Sigmoid colon (tissue), 7 donors: ENCODE results near the gene PARP12. TPM values are rescaled to one million over a fixed set of nuclear protein-coding genes. Genes with fewer than 3 reads are reported as not detected.

Experiments used
- DNase-seq: peaks from one replicate; pipeline ENCODE4 v3.0.0-alpha.2; 2019
- H3K27ac ChIP-seq, 4 donors: fragments of 200-600 bp; sonication (generic); one replicate each; pipeline ENCODE4 v1.5.1; 2016 to 2019; ENCODE audit warnings: mild to moderate bottlenecking in 1 of 4
- H3K27me3 ChIP-seq, 3 donors: fragments of 200-600 bp; sonication (generic); one replicate each; pipeline ENCODE4 v1.5.1; 2019; ENCODE audit warnings: mild to moderate bottlenecking in 1 of 3
- H3K36me3 ChIP-seq, 4 donors: fragments of 200-600 bp; sonication (generic); one replicate each; pipeline ENCODE4 v1.5.1; 2016 to 2019
- H3K4me1 ChIP-seq, 4 donors: fragments of 200-600 bp; sonication (generic); one replicate each; pipeline ENCODE4 v1.5.1; 2017 to 2019
- H3K4me3 ChIP-seq, 4 donors: fragments of 200-600 bp; sonication (generic); one replicate each; pipeline ENCODE4 v1.5.1; 2017 to 2019; ENCODE audit warnings: mild to moderate bottlenecking in 2 of 4, moderate library complexity in 1 of 4
- H3K9me3 ChIP-seq, 4 donors: fragments of 200-600 bp in 3 of 4; sonication (generic) in 3 of 4; one replicate each; pipeline versions ENCODE4 v1.5.1 to v1.6.1; 2013 to 2019
- EP300 ChIP-seq, 4 donors: sonication (generic); formaldehyde crosslinking; IDR thresholded peaks; one replicate each; pipeline ENCODE4 v1.6.1; 2017; ENCODE audit warnings: antibody characterized with exemption in 4 of 4
- POLR2A ChIP-seq, 2 donors: fragments of 450-650 bp; IDR thresholded peaks; one replicate each; pipeline ENCODE4 v1.6.1; 2016; ENCODE audit warnings: antibody characterized with exemption in 2 of 2, mild to moderate bottlenecking in 2 of 2, moderate library complexity in 2 of 2
- POLR2AphosphoS5 ChIP-seq, 4 donors: sonication (generic); formaldehyde crosslinking; IDR thresholded peaks; one replicate each; pipeline ENCODE4 v1.6.1; 2017; ENCODE audit warnings: antibody characterized with exemption in 4 of 4
- WGBS, 2 donors: extraction: QIAGEN DNeasy Blood & Tissue Kit; methylation state at CpG; one replicate each; pipeline ENCODE4 v1.1.7; 2013; 5-methylcytosine and 5-hydroxymethylcytosine counted together
- intact Hi-C: fragments of 100-400 bp; cut with DNase I; formaldehyde crosslinking; loops from one replicate; pipeline ENCODE4 v1.15.1; 2023
- polyA plus RNA-seq, 3 donors: library from polyadenylated mRNA; stranded (reverse); fragments of 200-250 nt; gene quantifications; one replicate each; pipeline ENCODE4 v1.2.3, GENCODE V29; 2013
- total RNA-seq, 4 donors: library from RNA; depleted of rRNA; stranded (reverse); fragments of >200 nt; gene quantifications; one replicate each; pipeline ENCODE4 v1.1.0, GENCODE V29; 2016
- TF ChIP-seq, protein P1 (sequence below), 4 experiments: fragments of 450-650 bp in 3 of 4; fragments of 200-600 bp in 1 of 4; IDR thresholded peaks; one replicate each; pipeline ENCODE4 v1.5.1; 2016 to 2019; ENCODE audit warnings: antibody characterized with exemption in 4 of 4, mild to moderate bottlenecking in 3 of 4, moderate library complexity in 2 of 4
- donor health status: healthy with polysubstance abuse.
- donor health status: Bipolar disorder and iron deficiency.
- donor health status: healthy.

PARP12 gene
- total and polyA plus RNA-seq, 7 donors = 20.6 to 49.5 (median 29.9) TPM

DNA sequence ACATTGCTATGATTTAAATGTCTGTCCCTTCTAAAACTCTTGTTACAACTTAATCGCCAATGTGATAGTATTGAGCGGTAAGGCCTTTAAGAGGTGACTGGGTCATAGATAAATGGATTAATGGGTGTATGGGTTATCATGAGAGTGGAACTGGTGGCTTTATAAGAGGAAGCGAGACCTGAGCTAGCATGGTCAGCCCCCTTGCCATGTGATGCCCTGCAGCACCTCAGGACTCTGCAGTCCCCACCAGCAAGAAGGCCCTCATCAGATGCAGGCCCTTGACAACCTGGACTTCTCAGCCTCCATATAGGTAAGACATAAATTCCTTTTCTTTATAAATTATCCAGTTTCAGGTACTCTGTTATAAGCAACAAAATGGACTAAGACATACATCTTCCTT, 15.6 kb downstream of the PARP12 start:
- Histone ChIP-seq H3K9me3 (no peaks in the 10 kb centered on the region), H3K4me3 (no peak overlapping the region), H3K4me1 (no peaks in the 10 kb centered on the region), H3K36me3 (peaks cover 0 to 38% (median 3%) of the 10 kb centered on the region in 4 donors), H3K27ac (no peak overlapping the region), H3K27me3 (no peaks in the 10 kb centered on the region)
- DNase-seq = no peak
- intact Hi-C loops = no loop called here
- TF ChIP-seq, protein P1, sequence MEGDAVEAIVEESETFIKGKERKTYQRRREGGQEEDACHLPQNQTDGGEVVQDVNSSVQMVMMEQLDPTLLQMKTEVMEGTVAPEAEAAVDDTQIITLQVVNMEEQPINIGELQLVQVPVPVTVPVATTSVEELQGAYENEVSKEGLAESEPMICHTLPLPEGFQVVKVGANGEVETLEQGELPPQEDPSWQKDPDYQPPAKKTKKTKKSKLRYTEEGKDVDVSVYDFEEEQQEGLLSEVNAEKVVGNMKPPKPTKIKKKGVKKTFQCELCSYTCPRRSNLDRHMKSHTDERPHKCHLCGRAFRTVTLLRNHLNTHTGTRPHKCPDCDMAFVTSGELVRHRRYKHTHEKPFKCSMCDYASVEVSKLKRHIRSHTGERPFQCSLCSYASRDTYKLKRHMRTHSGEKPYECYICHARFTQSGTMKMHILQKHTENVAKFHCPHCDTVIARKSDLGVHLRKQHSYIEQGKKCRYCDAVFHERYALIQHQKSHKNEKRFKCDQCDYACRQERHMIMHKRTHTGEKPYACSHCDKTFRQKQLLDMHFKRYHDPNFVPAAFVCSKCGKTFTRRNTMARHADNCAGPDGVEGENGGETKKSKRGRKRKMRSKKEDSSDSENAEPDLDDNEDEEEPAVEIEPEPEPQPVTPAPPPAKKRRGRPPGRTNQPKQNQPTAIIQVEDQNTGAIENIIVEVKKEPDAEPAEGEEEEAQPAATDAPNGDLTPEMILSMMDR (IDR thresholded peaks at IDR 0.05) = no peak
- no peak for TF ChIP-seq POLR2A (IDR thresholded peaks at IDR 0.05)
- no peak for TF ChIP-seq EP300 (IDR thresholded peaks at IDR 0.05)
- WGBS, 2 donors = 95 to 97% methylated on average over 3 of the region's 3 CpGs

DNA sequence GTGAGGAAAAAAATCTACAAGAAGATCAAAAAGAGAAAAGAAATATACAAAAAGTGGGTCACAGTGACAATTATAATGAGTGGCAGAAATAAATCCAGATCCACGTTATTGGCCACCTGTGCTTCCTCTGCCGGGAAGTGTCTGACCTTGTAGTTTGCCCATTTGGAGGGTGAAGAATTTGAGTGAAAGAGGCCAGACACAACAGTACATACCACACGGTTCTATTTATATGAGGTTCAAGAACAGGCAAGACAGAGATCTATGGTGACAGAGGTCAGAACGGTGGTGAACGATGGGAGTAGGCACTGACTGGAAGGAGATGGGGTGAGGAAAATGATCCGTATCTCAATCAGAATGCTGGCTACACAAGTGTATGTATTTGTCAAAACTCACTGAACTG, 17.1 kb downstream of the PARP12 start:
- no peak for DNase-seq
- Histone ChIP-seq H3K4me3 (no peak overlapping the region), H3K27ac (no peak overlapping the region), H3K4me1 (no peaks in the 10 kb centered on the region), H3K9me3 (no peaks in the 10 kb centered on the region), H3K36me3 (peaks cover 0 to 53% (median 4%) of the 10 kb centered on the region in 4 donors), H3K27me3 (no peaks in the 10 kb centered on the region)
- intact Hi-C loops = no loop called here
- TF ChIP-seq, protein P1 (IDR thresholded peaks at IDR 0.05) = no peak
- no peak for TF ChIP-seq EP300 (IDR thresholded peaks at IDR 0.05)
- TF ChIP-seq POLR2AphosphoS5 (IDR thresholded peaks at IDR 0.05) = no peak
- no peak for TF ChIP-seq POLR2A (IDR thresholded peaks at IDR 0.05)
- WGBS, 2 donors = 52 to 72% methylated on average over 6 of the region's 6 CpGs

DNA sequence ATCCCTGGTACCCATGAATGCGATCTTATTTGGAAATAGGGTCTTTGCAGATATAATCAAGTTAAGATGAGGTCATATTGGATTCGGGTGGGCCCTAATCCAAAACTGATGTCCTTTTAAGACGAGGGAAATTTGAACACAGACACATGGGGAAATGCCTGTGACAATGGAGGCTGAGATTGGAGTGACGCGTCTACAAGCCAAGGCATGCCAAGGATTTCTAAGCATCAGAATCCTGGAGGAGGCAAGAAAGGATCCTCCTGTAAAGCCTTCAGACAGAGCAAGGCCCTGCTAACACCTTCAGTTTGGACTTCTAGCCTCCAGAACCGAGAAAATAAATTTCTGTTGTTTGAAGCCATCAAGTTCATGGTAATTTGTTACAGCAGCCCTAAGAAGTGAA, 18.5 kb downstream of the PARP12 start:
- WGBS, 2 donors = 97% methylated on average over 6 of the region's 6 CpGs
- H3K36me3 ChIP-seq = peaks cover 0 to 63% (median 4%) of the 10 kb centered on the region in 4 donors
- H3K4me3 ChIP-seq = no peak overlapping the region
- no peak for DNase-seq
- no peaks in the 10 kb centered on the region for H3K27me3 ChIP-seq
- intact Hi-C loops = no loop called here
- H3K27ac ChIP-seq = no peak overlapping the region
- TF ChIP-seq EP300 (IDR thresholded peaks at IDR 0.05) (no peak), POLR2A (IDR thresholded peaks at IDR 0.05) (no peak), POLR2AphosphoS5 (IDR thresholded peaks at IDR 0.05) (no peak)
- TF ChIP-seq, protein P1 (IDR thresholded peaks at IDR 0.05) = no peak
- H3K9me3 ChIP-seq = no peaks in the 10 kb centered on the region
- H3K4me1 ChIP-seq = no peaks in the 10 kb centered on the region

DNA sequence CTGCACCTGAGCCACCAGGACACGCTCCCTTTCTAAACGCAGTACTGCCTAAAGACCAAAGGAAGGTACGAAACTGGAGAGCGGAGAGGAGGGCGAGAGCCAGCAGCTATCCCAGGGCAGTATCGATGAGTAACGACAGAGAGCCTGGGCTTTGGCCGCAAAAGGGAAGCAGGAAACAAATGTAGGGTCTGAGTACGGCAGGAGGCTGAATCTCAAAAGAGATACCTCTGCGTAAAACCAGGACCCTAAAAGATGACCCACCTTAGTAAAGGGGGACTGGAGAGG, 20.4 kb downstream of the PARP12 start:
- H3K27ac ChIP-seq = no peak overlapping the region
- no peaks in the 10 kb centered on the region for H3K9me3 ChIP-seq
- no peaks in the 10 kb centered on the region for H3K27me3 ChIP-seq
- H3K36me3 ChIP-seq = peaks cover 3 to 72% (median 5%) of the 10 kb centered on the region in 4 donors
- no peak for TF ChIP-seq EP300 (IDR thresholded peaks at IDR 0.05)
- H3K4me3 ChIP-seq = no peak overlapping the region
- DNase-seq = no peak
- 90 to 98% methylated on average over 10 of the region's 10 CpGs for WGBS, 2 donors
- intact Hi-C loops = no loop called here
- H3K4me1 ChIP-seq = no peaks in the 10 kb centered on the region

DNA sequence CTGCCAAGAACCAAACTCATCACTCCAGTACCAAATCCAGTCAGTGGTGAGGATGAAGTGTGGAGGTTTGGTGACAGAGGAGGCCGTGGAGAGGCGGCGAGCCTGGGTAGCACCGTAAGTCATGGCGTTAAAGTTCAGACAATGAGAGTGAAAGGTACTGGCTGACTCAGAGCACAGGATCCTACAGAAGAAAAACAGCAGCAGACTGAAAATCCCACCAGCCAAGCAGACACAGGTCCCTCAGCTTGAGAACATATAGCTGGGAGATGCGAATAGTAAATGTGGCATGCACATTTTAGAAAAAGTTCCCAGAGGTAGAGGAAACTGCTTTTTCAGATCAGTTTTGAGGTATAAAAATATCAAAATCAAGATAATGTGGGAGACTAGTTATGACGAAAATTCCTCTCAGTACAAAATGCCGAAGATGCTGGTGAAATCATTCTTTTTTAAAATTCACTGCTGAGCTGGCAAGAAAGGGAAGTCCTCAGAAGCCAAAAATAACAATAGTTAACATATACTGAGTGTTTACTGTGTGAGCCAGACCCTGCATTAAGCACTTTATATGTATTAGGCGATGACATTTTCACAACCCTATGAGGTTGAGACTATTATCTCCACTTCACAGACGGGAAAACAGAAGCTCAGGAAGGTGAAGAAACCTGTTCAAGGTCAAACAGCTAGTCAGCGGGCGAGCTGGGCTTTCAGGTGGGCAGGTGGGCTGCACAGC, 20.9 kb downstream of the PARP12 start:
- Histone ChIP-seq H3K4me3 (no peak overlapping the region), H3K9me3 (no peaks in the 10 kb centered on the region), H3K27me3 (no peaks in the 10 kb centered on the region), H3K27ac (no peak overlapping the region), H3K36me3 (peaks cover 3 to 71% (median 5%) of the 10 kb centered on the region in 4 donors), H3K4me1 (no peaks in the 10 kb centered on the region)
- TF ChIP-seq EP300 (IDR thresholded peaks at IDR 0.05) = no peak
- TF ChIP-seq, protein P1 (IDR thresholded peaks at IDR 0.05) = no peak
- no peak for TF ChIP-seq POLR2A (IDR thresholded peaks at IDR 0.05)
- no peak for TF ChIP-seq POLR2AphosphoS5 (IDR thresholded peaks at IDR 0.05)
- DNase-seq = no peak
- intact Hi-C loops = no loop called here
- 93 to 97% methylated on average over 12 of the region's 12 CpGs for WGBS, 2 donors
